Non-pigmented ciliary epithelial cell (primary cell): ENCODE data around the gene FOXL2.

Experiments used
- DNase-seq: peaks from one replicate; pipeline ENCODE4 v3.0.0-alpha.2; 2010; ENCODE audit warnings: low read depth

The FOXL2 gene

GRCh38 chr3:138946663-138947494 lies at the start of gene FOXL2, which contains the start of gene FOXL2NB:
TSS of gene FOXL2 (minus strand) at chr3:138947137. CDS start at chr3:138946722, 415 bp downstream.
TSS of gene FOXL2NB (plus strand) at chr3:138947217. CDS start at chr3:138947365, 148 bp downstream.
- DNase-seq: no peak

- DNase-seq: no peak
Measured at GRCh38 chr3:138995706-138996105, 48.8 kb upstream of the FOXL2 start.

GRCh38 chr3:138987181-138987580 lies 40.2 kb upstream of the FOXL2 start:
- DNase-seq: no peak

- DNase-seq: no peak
Measured at GRCh38 chr3:138985932-138986331, 39.0 kb upstream of the FOXL2 start.

- no peak for DNase-seq
Measured at GRCh38 chr3:138984816-138985215, 37.9 kb upstream of the FOXL2 start.

- DNase-seq: no peak
Measured at GRCh38 chr3:138976047-138976446, 29.1 kb upstream of the FOXL2 start.

GRCh38 chr3:138975351-138975750 lies 28.4 kb upstream of the FOXL2 start:
- no peak for DNase-seq

GRCh38 chr3:138974462-138974861 lies 27.5 kb upstream of the FOXL2 start:
- DNase-seq: no peak

GRCh38 chr3:138972941-138973340 lies 26.0 kb upstream of the FOXL2 start:
- DNase-seq: no peak

- no peak for DNase-seq
Measured at GRCh38 chr3:138971766-138972320, 24.9 kb upstream of the FOXL2 start.

- DNase-seq: no peak
Measured at GRCh38 chr3:138964923-138965322, 18.0 kb upstream of the FOXL2 start.

GRCh38 chr3:138964264-138964663 lies 17.3 kb upstream of the FOXL2 start:
- DNase-seq: no peak

- no peak for DNase-seq
Measured at GRCh38 chr3:138962854-138963560, 16.1 kb upstream of the FOXL2 start.

GRCh38 chr3:138960417-138960852 lies 13.5 kb upstream of the FOXL2 start:
- no peak for DNase-seq

- DNase-seq: no peak
Measured at GRCh38 chr3:138950701-138951100, 3.8 kb upstream of the FOXL2 start.

- DNase-seq: no peak
Measured at GRCh38 chr3:138950006-138950644, 3.2 kb upstream of the FOXL2 start.

GRCh38 chr3:138949445-138950005 lies 2.6 kb upstream of the FOXL2 start:
- DNase-seq: no peak

GRCh38 chr3:138949002-138949418 lies 2.1 kb upstream of the FOXL2 start:
- DNase-seq: no peak

GRCh38 chr3:138948371-138949001 lies 1.5 kb upstream of the FOXL2 start:
- no peak for DNase-seq

- no peak for DNase-seq
Measured at GRCh38 chr3:138947495-138948121, 671 bp upstream of the FOXL2 start.
